HepG2 (cell line): ENCODE data around the gene DCST2. TPM values are rescaled to one million over a fixed set of nuclear protein-coding genes. Genes with fewer than 3 reads are reported as not detected.
A peak's percentile ranks its signal among the peaks of the same experiment; 100 is the strongest.

Experiments used
- FOXA1 ChIP-seq, 2 experiments: fragments of 450-650 bp in 1 of 2; sonication (generic) in 1 of 2; formaldehyde crosslinking in 1 of 2; IDR thresholded peaks; 2 replicates each; pipeline versions ENCODE4 v1.4.0 to v1.6.1; 2016 to 2020; ENCODE audit warnings: missing genetic modification reagents in 1 of 2
- HNRNPH1 ChIP-seq: fragments of 200-400 bp; formaldehyde crosslinking; optimal IDR thresholded peaks from 2 replicates; pipeline ENCODE3; 2017; ENCODE audit warnings: mild to moderate bottlenecking, low read depth, low read length
- KLF12 ChIP-seq: sonication (generic); formaldehyde crosslinking; IDR thresholded peaks from 2 replicates; pipeline ENCODE4 v1.4.0; 2020; ENCODE audit warnings: missing genetic modification reagents, borderline replicate concordance
- MLXIP ChIP-seq: sonication (generic); formaldehyde crosslinking; IDR thresholded peaks from 2 replicates; pipeline ENCODE4 v1.9.0; 2021; ENCODE audit warnings: missing genetic modification reagents, borderline replicate concordance
- MXD1 ChIP-seq: sonication (generic); formaldehyde crosslinking; IDR thresholded peaks from 2 replicates; pipeline ENCODE4 v1.4.0; 2020; ENCODE audit warnings: mild to moderate bottlenecking, missing genetic modification reagents
- NR1H2 ChIP-seq: sonication (generic); formaldehyde crosslinking; IDR thresholded peaks from 2 replicates; pipeline ENCODE4 v1.8.1; 2022; ENCODE audit warnings: low read depth, missing genetic modification reagents, borderline replicate concordance
- TARDBP ChIP-seq: sonication (generic); formaldehyde crosslinking; IDR thresholded peaks from 2 replicates; pipeline ENCODE4 v1.8.0; 2022; ENCODE audit warnings: mild to moderate bottlenecking, missing genetic modification reagents
- ZBTB3 ChIP-seq: sonication (generic); formaldehyde crosslinking; IDR thresholded peaks from 2 replicates; pipeline ENCODE4 v1.4.0; 2020; ENCODE audit warnings: low read depth, mild to moderate bottlenecking, moderate library complexity, missing genetic modification reagents, borderline replicate concordance
- ZBTB43 ChIP-seq: sonication (generic); formaldehyde crosslinking; conservative IDR thresholded peaks from 2 replicates; pipeline ENCODE4 v1.4.0; 2020; ENCODE audit warnings: missing genetic modification reagents
- ZGPAT ChIP-seq: IDR thresholded peaks from 2 replicates; pipeline ENCODE4 v1.6.1; 2016; ENCODE audit warnings: mild to moderate bottlenecking
- ZNF207 ChIP-seq: fragments of 450-650 bp; IDR thresholded peaks from 2 replicates; pipeline ENCODE4 v1.6.1; 2016; ENCODE audit warnings: antibody characterized with exemption, borderline replicate concordance
- ZNF574 ChIP-seq: sonication (generic); formaldehyde crosslinking; IDR thresholded peaks from 2 replicates; pipeline ENCODE4 v1.4.0; 2020; ENCODE audit warnings: missing genetic modification reagents
- ZNF576 ChIP-seq: sonication (generic); formaldehyde crosslinking; IDR thresholded peaks from 2 replicates; pipeline ENCODE4 v1.4.0; 2020; ENCODE audit warnings: mild to moderate bottlenecking, missing genetic modification reagents
- ZSCAN9 ChIP-seq: IDR thresholded peaks from 2 replicates; pipeline ENCODE4 v1.6.1; 2016; ENCODE audit warnings: borderline replicate concordance
- polyA plus RNA-seq, 8 experiments: library from polyadenylated mRNA; depleted of rRNA in 3 of 8; stranded (reverse) in 7 of 8; unstranded in 1 of 8; fragments of >200 nt; fragmentation: Illumina TruSeq in 4 of 8; extraction: Trizol in 4 of 8; gene quantifications; 2 replicates each; pipeline versions ENCODE4 v1.2.1 to v1.2.3, GENCODE V29; 2011 to 2016; ENCODE audit warnings: low read depth in 4 of 8, missing spikeins in 1 of 8, mixed read lengths in 1 of 8; ENCODE audit not compliant: insufficient read depth in 1 of 8
- total RNA-seq, 5 experiments: library from RNA; depleted of rRNA; stranded (reverse); fragments of >200 nt; fragmentation: Illumina TruSeq; extraction: Trizol; gene quantifications; 2 replicates each; pipeline ENCODE4 v1.2.3, GENCODE V29; 2016; ENCODE audit warnings: low read depth in 1 of 5
- TF ChIP-seq, protein P1 (sequence below): sonication (generic); formaldehyde crosslinking; IDR thresholded peaks from 2 replicates; pipeline ENCODE4 v1.8.0; 2022; ENCODE audit warnings: mild to moderate bottlenecking, missing genetic modification reagents; ENCODE audit not compliant: insufficient replicate concordance

Gene DCST2
- total and polyA plus RNA-seq, 2 of the 13 experiments (the other 11 are each of a cell fraction or from before 2014, with no cell fraction given), result 0.74 TPM; not detected in 1

GRCh38 chr1:154972517-154973343 lies 60.9 kb downstream of the DCST2 start (continued):
- TF ChIP-seq ZNF574 (peak; percentile 77), ZGPAT (CRISPR knock-in tag) (peak; percentile 81), TARDBP (0 out of 2 replicates have a peak, but pooled peaks have one; percentile 7), ZBTB43 (0 out of 2 replicates have a peak, but pooled peaks have one; percentile 45), KLF12 (CRISPR knock-in tag) (0 out of 2 replicates have a peak, but pooled peaks have one; percentile 25), MXD1 (CRISPR knock-in tag) (no peak; the same call in 1 of the 2 replicates), FOXA1 (IDR thresholded peaks at IDR 0.05) (no peak), FOXA1 (CRISPR knock-in tag; IDR thresholded peaks at IDR 0.05) (peak; percentile 3; the same call in 1 of the 2 replicates), NR1H2 (CRISPR knock-in tag) (no peak), HNRNPH1 (no peak), ZNF576 (no peak), ZNF207 (no peak), ZSCAN9 (CRISPR knock-in tag) (peak; percentile 66; the same call in 1 of the 2 replicates), MLXIP (CRISPR knock-in tag) (no peak), ZBTB3 (no peak)
- TF ChIP-seq, protein P1, sequence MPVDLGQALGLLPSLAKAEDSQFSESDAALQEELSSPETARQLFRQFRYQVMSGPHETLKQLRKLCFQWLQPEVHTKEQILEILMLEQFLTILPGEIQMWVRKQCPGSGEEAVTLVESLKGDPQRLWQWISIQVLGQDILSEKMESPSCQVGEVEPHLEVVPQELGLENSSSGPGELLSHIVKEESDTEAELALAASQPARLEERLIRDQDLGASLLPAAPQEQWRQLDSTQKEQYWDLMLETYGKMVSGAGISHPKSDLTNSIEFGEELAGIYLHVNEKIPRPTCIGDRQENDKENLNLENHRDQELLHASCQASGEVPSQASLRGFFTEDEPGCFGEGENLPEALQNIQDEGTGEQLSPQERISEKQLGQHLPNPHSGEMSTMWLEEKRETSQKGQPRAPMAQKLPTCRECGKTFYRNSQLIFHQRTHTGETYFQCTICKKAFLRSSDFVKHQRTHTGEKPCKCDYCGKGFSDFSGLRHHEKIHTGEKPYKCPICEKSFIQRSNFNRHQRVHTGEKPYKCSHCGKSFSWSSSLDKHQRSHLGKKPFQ, result no peak
